Fibroblast of lung (primary cell): Measurements from ENCODE around the gene OR4D6. TPM values are rescaled to one million over a fixed set of nuclear protein-coding genes. Genes with fewer than 3 reads are reported as not detected.
"Not testable (repeated sequence)": the region's sequence is repeated elsewhere in the genome, so short reads cannot be mapped to it uniquely, and the experiment has no call there.

ENCODE experiments used
- DNase-seq, 2 donors: peaks; one replicate each; pipeline versions ENCODE4 v3.0.0 to v3.0.0-alpha.2; 2010; ENCODE audit warnings: low read depth in 2 of 2
- H2AFZ ChIP-seq: 2 replicates; pipeline ENCODE4 v1.5.1; 2012; ENCODE audit warnings: low read length, control low read depth, inconsistent platforms
- H3K27ac ChIP-seq: 2 replicates; pipeline ENCODE4 v1.5.1; 2011; ENCODE audit warnings: low read length, control low read depth; ENCODE audit not compliant: insufficient read depth
- H3K27me3 ChIP-seq: 2 replicates; pipeline ENCODE4 v1.5.1; 2011; ENCODE audit warnings: mild to moderate bottlenecking, low read length; ENCODE audit not compliant: control insufficient read depth, insufficient read depth
- H3K36me3 ChIP-seq: 2 replicates; pipeline ENCODE4 v1.5.1; 2011; ENCODE audit warnings: low read length; ENCODE audit not compliant: control insufficient read depth, insufficient read depth
- H3K4me1 ChIP-seq: 2 replicates; pipeline ENCODE4 v1.5.1; 2011; ENCODE audit warnings: low read length; ENCODE audit not compliant: control insufficient read depth, insufficient read depth; ENCODE audit errors: extremely low read depth
- H3K4me2 ChIP-seq: 2 replicates; pipeline ENCODE4 v1.5.1; 2011; ENCODE audit warnings: low read length, control low read depth; ENCODE audit not compliant: insufficient read depth; ENCODE audit errors: extremely low read depth
- H3K4me3 ChIP-seq, 4 experiments: fragments of 200-600 bp in 1 of 4; sonication (generic) in 1 of 4; replicated peaks in 1 of 4; 2 replicates each; pipeline ENCODE4 v1.5.1; 2011 to 2016; ENCODE audit warnings: low read length in 4 of 4, low read depth in 3 of 4, mild to moderate bottlenecking in 3 of 4, control low read depth in 2 of 4, inconsistent platforms in 1 of 4, mixed read lengths in 1 of 4; ENCODE audit not compliant: insufficient read depth in 1 of 4; ENCODE audit errors: control extremely low read depth in 1 of 4
- H3K79me2 ChIP-seq: 2 replicates; pipeline ENCODE4 v1.5.1; 2012; ENCODE audit warnings: mild to moderate bottlenecking, low read length, inconsistent platforms; ENCODE audit not compliant: control insufficient read depth, insufficient read depth
- H3K9ac ChIP-seq: 2 replicates; pipeline ENCODE4 v1.5.1; 2011; ENCODE audit warnings: mild to moderate bottlenecking, low read length, control low read depth; ENCODE audit not compliant: insufficient read depth
- H3K9me3 ChIP-seq: 2 replicates; pipeline ENCODE4 v1.5.1; 2012; ENCODE audit warnings: low read depth, low read length; ENCODE audit not compliant: control insufficient read depth, insufficient read depth
- H4K20me1 ChIP-seq: 2 replicates; pipeline ENCODE4 v1.5.1; 2011; ENCODE audit warnings: low read length; ENCODE audit not compliant: control insufficient read depth, insufficient read depth; ENCODE audit errors: extremely low read depth
- EZH2 ChIP-seq: IDR thresholded peaks from 2 replicates; pipeline ENCODE4 v1.5.1; 2012; ENCODE audit warnings: low read length, control low read depth, mild to moderate bottlenecking; ENCODE audit errors: missing control alignments
- polyA plus RNA-seq, 2 donors: library from polyadenylated mRNA; depleted of rRNA in 1 of 2; stranded (reverse) in 1 of 2; unstranded in 1 of 2; fragments of >200 nt; gene quantifications; 2 replicates each; pipeline ENCODE4 v1.2.1, GENCODE V29; 2011 to 2012; ENCODE audit warnings: missing spikeins in 1 of 2
- total RNA-seq: library from RNA; depleted of rRNA; stranded (reverse); fragments of >200 nt; gene quantifications from 2 replicates; pipeline ENCODE4 v1.2.1, GENCODE V29; 2014
- TF ChIP-seq, protein P1 (sequence below), 2 donors: IDR thresholded peaks in 1 of 2; conservative IDR thresholded peaks in 1 of 2; 1 replicate in 1 of 2; 2 replicates in 1 of 2; pipeline ENCODE4 v1.5.1; 2011 to 2012; ENCODE audit warnings: low read length in 2 of 2, control low read depth in 1 of 2, inconsistent platforms in 1 of 2, low read depth in 1 of 2, mild to moderate bottlenecking in 1 of 2

The OR4D6 gene
- total and polyA plus RNA-seq, 2 donors (not counting 1 experiment from before 2014, with no cell fraction given), result not detected

DNA sequence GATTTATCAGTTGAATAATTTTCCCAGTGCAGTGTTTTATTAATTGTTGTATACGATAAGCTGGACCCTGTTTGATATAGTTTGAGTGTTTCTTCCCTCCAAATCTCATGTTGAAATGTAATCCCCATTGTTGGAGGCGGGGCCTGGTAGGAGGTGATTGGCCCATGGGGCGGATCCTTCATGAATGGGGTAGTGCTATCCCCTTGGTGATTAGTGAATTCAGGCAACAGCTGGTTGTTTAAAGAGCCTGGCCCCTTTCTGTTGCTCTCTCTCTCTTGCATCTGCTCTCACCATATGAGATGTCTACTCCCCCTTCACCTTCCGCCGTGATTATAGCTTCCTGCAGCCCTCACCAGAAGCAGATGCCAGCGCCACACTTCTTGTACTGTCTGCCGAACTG lies 19.0 kb upstream of the OR4D6 start:
- no peak for DNase-seq
- Histone ChIP-seq H3K27me3 (no peaks in the 10 kb centered on the region), H3K4me2 (no peak overlapping the region), H2AFZ (no peak overlapping the region), H3K4me3 (no peak overlapping the region), H4K20me1 (no peaks in the 10 kb centered on the region), H3K9ac (no peak overlapping the region), H3K27ac (no peak overlapping the region), H3K79me2 (no peaks in the 10 kb centered on the region), H3K4me1 (no peaks in the 10 kb centered on the region), H3K36me3 (no peaks in the 10 kb centered on the region), H3K9me3 (no peaks in the 10 kb centered on the region)
- TF ChIP-seq EZH2, result no peak
- TF ChIP-seq, protein P1, sequence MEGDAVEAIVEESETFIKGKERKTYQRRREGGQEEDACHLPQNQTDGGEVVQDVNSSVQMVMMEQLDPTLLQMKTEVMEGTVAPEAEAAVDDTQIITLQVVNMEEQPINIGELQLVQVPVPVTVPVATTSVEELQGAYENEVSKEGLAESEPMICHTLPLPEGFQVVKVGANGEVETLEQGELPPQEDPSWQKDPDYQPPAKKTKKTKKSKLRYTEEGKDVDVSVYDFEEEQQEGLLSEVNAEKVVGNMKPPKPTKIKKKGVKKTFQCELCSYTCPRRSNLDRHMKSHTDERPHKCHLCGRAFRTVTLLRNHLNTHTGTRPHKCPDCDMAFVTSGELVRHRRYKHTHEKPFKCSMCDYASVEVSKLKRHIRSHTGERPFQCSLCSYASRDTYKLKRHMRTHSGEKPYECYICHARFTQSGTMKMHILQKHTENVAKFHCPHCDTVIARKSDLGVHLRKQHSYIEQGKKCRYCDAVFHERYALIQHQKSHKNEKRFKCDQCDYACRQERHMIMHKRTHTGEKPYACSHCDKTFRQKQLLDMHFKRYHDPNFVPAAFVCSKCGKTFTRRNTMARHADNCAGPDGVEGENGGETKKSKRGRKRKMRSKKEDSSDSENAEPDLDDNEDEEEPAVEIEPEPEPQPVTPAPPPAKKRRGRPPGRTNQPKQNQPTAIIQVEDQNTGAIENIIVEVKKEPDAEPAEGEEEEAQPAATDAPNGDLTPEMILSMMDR (conservative IDR thresholded peaks at IDR 0.05 in 1 of 2, IDR thresholded peaks at IDR 0.05 in 1 of 2; ENCODE audit: low read depth in 1 of 2, low read length in 2 of 2), result no peak

DNA sequence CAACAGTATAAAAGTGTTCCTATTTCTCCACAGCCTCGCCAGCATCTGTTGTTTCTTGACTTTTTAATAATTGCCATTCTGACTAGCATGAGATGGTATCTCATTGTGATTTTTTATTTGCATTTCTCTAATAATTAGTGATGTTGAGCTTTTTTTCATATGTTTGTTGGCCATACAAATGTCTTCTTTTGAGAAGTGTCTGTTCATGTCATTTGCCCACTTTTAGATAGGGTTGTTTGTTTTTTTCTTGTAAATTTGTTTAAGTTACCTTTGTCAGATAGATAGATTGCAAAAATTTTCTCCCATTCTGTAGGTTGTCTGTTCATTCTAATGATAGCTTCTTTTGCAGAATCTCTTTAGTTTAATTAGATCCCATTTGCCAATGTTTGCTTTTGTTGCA lies 11.1 kb upstream of the OR4D6 start:
- H3K27me3 ChIP-seq, H2AFZ ChIP-seq, H4K20me1 ChIP-seq, H3K79me2 ChIP-seq, H3K4me3 ChIP-seq, H3K4me2 ChIP-seq, H3K9ac ChIP-seq, H3K36me3 ChIP-seq, H3K4me1 ChIP-seq, H3K9me3 ChIP-seq, DNase-seq, H3K27ac ChIP-seq: not testable (repeated sequence)

DNA sequence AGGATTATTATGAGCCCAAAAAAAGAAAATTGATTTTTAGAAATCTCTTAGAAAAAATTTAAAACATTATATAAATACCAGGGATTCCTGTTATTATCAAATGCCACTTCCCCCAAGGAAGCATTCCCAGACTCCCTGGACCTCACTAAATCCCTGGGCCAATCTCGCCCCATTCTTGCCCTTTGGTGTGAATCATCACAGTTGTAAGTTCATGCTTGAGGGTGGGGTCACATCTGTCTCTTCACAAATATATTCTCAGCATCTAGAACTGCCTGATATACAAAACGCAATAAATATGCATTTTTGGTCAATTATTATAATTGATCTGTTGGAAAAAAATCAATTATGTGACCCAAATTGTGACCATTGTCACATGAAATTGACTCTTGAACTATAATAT lies 8.3 kb upstream of the OR4D6 start:
- Histone ChIP-seq H3K4me3 (no peak overlapping the region), H3K27me3 (no peaks in the 10 kb centered on the region), H3K4me1 (no peaks in the 10 kb centered on the region), H2AFZ (no peak overlapping the region), H4K20me1 (no peaks in the 10 kb centered on the region), H3K4me2 (no peak overlapping the region), H3K9me3 (no peaks in the 10 kb centered on the region), H3K9ac (no peak overlapping the region), H3K79me2 (no peaks in the 10 kb centered on the region), H3K36me3 (no peaks in the 10 kb centered on the region), H3K27ac (no peak overlapping the region)
- TF ChIP-seq, protein P1 (conservative IDR thresholded peaks at IDR 0.05 in 1 of 2, IDR thresholded peaks at IDR 0.05 in 1 of 2; ENCODE audit: low read depth in 1 of 2, low read length in 2 of 2), result no peak
- no peak for TF ChIP-seq EZH2
- DNase-seq, result no peak
